T-helper 2 cell treated with Interferon-gamma antibody and Interleukin-4, amounts not matched to agents 5 μg/mL and 100 μg/mL, for 36 hours (primary cell): ENCODE results near the gene SMYD1.

ENCODE experiments used
- DNase-seq: peaks from one replicate; pipeline ENCODE4 v3.0.0; 2021; ENCODE audit warnings: low spot score
- H3K27ac Mint-ChIP-seq: one replicate; pipeline ENCODE4 v1.8.0; 2021; ENCODE audit warnings: mild to moderate bottlenecking, mixed read lengths
- H3K27me3 Mint-ChIP-seq: one replicate; pipeline ENCODE4 v1.8.0; 2021; ENCODE audit warnings: low read depth, mixed read lengths
- H3K36me3 Mint-ChIP-seq: one replicate; pipeline ENCODE4 v1.8.0; 2021; ENCODE audit warnings: low read depth, mixed read lengths
- H3K4me1 Mint-ChIP-seq: one replicate; pipeline ENCODE4 v1.8.0; 2021; ENCODE audit warnings: low read depth, mixed read lengths
- H3K4me3 Mint-ChIP-seq: one replicate; pipeline ENCODE4 v1.8.0; 2022; ENCODE audit warnings: mild to moderate bottlenecking, moderate library complexity, mixed read lengths
- H3K9me3 Mint-ChIP-seq: one replicate; pipeline ENCODE4 v1.8.0; 2021; ENCODE audit warnings: mixed read lengths

Gene SMYD1

DNA sequence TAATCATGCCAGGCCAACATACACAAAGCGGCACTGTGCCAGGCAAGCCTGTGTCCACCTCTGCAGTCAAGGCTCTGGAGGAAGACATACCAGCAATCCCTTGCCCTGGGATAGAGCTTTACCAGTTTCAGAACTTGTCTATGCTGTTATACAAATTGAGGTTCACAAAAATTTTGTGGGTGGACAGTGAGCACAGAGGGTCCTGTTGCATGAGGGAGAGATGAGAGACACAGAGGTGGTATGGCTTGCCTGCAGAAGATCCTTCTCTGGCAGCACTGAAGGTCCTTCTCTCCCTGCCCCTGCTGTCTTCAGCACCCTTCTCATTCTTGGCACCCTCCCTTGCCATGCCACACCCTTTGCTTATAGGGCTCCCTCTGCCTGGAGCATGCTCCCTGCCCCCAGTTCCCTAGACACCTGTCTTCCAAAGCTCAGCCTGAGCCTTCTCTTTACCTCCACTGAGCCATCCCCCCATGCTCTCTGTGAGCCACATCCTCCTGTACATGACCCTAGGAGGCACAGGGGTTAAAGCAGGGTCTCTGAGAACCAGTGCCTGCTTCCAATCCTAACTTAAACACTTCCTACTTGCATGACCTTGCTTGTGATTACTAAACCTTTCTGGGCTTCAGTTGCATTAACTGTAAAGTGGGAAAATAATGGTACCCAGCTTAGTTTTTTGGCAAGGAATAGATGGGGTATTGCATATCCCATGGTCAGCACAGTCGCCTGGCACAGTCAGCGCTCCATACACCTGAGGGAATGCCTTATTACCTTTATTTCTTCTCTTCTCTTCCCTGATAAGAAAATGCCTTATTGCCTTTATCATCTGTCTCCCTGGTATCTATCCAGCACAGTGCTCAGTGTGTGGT, 59.4 kb downstream of the SMYD1 start:
- no peak overlapping the region for H3K4me3 Mint-ChIP-seq
- no peaks in the 10 kb centered on the region for H3K9me3 Mint-ChIP-seq
- no peaks in the 10 kb centered on the region for H3K4me1 Mint-ChIP-seq
- no peak for DNase-seq
- H3K27ac Mint-ChIP-seq: no peak overlapping the region
- H3K36me3 Mint-ChIP-seq: no peaks in the 10 kb centered on the region
- peaks cover 4% of the 10 kb centered on the region for H3K27me3 Mint-ChIP-seq

DNA sequence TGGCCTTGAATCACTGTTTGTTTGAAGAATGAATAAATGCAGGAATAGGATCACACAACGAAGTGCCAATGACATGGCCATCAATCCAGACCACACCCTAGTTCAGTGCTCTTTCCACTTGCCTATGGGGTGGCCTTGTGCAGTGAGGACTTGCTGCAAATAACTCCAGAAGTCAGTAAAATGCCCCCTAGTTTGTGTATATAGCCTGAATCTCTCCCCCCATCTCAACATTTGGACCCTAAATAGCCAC, 59.9 kb downstream of the SMYD1 start:
- DNase-seq: no peak
- no peak overlapping the region for H3K27ac Mint-ChIP-seq
- no peaks in the 10 kb centered on the region for H3K36me3 Mint-ChIP-seq
- no peaks in the 10 kb centered on the region for H3K4me1 Mint-ChIP-seq
- H3K27me3 Mint-ChIP-seq: peaks cover 3% of the 10 kb centered on the region
- H3K9me3 Mint-ChIP-seq: no peaks in the 10 kb centered on the region
- no peak overlapping the region for H3K4me3 Mint-ChIP-seq

DNA sequence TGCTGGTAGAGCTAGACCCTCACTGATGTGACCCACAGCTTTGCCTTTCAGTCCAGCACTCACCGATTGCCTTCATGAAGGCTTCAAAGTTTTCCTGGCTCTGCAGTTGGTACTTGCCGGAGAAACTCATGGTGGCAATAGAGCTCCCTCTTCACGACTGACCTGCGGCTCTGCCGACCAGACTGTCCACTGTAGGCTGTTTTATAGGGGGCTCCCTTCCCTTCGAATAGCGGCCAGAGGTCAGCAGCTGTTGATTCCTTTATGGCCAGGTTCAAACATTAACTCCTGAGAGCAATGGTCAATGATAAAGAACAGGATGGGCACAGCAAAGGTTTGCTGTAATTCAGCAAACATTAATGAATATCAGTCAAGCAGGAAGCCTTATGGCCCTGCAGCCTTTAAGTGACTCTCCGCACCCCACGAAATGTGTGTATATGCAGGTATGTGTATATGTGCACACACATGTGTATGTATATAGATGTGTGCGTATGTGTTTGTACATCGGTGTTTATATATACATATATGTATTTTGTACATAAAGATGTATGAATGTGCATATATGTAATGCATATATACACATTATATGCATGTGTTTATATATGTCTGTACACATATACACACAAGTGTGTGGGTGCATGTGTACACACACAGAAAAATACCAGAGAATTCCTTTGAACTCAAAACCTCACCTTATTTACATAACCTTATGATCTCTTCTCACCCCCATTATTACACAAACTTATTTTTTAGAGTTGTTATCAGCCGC, 60.4 kb downstream of the SMYD1 start, which contains the start of gene FABP1:
Gene FABP1 (minus strand): TSS at position 175 of the 766 bp plus-strand sequence. CDS start 45 bp downstream, at position 130.
- no peak within 1 kb of the TSS for H3K27ac Mint-ChIP-seq
- DNase-seq: no peak
- H3K4me1 Mint-ChIP-seq: no peaks in the 10 kb centered on the region
- no peak within 1 kb of the TSS for H3K4me3 Mint-ChIP-seq
- no peaks in the 10 kb centered on the region for H3K27me3 Mint-ChIP-seq
- H3K36me3 Mint-ChIP-seq: no peaks in the 10 kb centered on the region
- no peaks in the 10 kb centered on the region for H3K9me3 Mint-ChIP-seq

DNA sequence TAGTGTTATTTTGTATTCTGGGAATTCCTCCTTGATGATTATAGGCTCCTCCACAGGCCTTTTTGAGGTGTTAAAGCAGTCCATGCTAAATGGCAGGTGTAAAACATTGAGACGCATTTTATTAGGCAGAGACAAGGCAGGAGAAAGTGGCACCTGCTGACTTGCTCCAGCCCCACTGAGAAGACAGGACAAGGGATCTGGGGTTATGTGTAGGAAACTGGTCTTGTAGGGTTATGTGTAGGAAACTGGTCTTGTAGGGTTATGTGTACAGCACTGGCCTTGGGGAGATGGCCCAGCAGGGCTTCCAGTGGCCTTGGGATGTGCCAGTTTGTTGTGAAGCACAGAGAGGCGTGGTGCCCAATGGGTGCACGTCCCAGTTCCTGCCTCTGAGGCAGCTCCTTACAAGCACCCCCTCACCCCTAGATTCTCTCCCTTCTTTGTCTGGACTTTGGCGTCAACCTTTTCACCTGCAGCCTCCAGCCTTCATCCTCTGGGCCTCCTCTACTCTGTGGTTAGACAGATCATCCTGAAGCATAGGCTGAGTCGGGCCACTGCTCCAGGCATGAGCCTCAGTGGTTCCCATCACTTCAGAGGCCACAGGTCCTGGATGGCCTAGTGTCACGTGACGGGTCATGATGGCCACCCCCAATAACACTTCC, 61.2 kb downstream of the SMYD1 start:
- H3K4me1 Mint-ChIP-seq: no peaks in the 10 kb centered on the region
- no peak for DNase-seq
- H3K27me3 Mint-ChIP-seq: no peaks in the 10 kb centered on the region
- H3K9me3 Mint-ChIP-seq: no peaks in the 10 kb centered on the region
- H3K36me3 Mint-ChIP-seq: no peaks in the 10 kb centered on the region
- no peak overlapping the region for H3K4me3 Mint-ChIP-seq
- no peak overlapping the region for H3K27ac Mint-ChIP-seq

DNA sequence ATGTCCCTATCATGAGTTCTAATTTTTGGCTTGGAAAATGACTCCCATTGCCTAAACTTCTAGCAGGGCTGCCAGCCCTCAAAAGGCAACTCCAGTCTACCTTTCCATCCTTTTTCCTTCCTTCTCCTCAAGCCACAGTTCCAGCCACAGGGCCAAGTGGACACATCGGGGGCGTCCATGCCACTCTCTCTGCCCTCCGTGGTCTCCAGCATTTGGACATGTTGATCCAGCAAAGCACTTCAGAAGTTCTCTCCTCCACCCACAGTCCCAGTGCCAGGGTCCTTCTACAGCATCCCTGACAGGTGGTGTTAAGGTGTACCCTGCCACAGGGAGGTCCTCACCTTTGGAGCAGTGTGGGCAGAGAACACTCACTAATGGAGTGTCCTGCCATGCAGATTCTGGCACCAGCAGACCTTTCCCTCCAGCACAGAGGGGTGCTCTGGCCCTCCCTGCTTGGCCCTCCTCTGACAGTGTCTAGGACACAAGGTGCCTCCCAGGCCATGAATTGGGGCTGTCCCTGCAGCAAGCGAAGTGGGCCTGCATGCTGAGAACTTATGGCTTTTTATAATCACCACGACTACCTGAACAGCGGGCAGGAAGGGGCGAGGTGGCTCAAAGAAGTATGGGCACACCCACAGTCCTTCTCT, 61.8 kb downstream of the SMYD1 start:
- no peak overlapping the region for H3K4me3 Mint-ChIP-seq
- H3K36me3 Mint-ChIP-seq: no peaks in the 10 kb centered on the region
- H3K27ac Mint-ChIP-seq: no peak overlapping the region
- H3K27me3 Mint-ChIP-seq: no peaks in the 10 kb centered on the region
- no peaks in the 10 kb centered on the region for H3K9me3 Mint-ChIP-seq
- DNase-seq: no peak
- H3K4me1 Mint-ChIP-seq: no peaks in the 10 kb centered on the region

DNA sequence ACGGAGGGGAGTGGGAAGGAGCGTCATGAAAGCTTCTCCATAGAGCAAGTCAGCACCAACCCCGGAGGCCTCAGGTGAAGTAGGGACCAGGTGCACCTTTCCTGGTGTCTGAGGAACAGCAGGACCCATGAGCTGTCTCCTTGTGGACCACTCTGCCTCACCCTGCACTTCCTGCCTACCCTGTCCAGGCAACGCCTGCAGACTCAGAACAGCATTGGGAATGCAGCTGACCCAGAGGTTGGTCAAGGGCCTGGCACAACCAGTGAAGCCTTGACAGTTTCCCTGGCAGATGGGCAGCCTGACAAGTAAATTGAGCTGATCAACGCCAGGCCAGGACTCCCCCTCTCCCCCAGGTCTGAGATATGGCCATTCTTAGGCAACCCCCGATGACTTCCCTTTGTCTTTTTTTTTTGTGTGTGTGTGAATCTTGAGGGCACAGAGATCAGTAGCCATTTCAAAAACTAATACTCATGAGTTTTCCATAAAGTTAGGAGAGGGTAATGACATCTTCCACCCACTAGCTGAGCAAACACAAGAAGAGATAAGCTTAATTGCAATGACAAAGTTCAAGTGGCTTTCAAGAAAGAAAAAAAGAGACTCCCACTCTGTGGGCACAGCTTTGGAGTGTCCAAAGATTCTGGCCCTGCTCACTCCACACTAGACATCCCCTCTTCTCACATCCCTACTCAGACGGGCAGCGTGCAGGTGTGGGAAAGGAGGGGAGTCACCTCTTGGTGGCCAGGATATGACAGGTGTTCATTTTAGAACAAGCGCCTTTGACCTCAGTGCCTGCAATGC, 63.8 kb downstream of the SMYD1 start:
- Mint-ChIP-seq H3K36me3 (no peaks in the 10 kb centered on the region), H3K4me3 (no peak overlapping the region), H3K27me3 (peaks cover 7% of the 10 kb centered on the region), H3K9me3 (no peaks in the 10 kb centered on the region), H3K27ac (no peak overlapping the region), H3K4me1 (no peaks in the 10 kb centered on the region)
- no peak for DNase-seq

DNA sequence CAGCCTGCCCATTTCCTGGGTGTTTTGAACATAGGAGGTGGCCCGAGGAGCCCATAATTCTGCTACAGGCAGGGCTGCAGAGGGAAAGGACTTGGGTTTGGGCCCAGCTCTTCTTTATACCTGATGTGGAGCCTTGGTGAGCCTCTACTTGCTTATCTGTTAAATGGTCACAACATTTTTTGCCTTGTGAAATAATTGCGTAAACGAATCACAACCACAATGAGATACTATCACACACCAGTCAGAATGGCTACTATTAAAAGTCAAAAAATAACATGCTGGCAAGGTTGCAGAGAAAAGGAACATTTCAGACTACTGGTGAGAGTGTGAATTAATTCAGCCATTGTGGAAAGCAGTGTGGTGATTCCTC, 64.4 kb downstream of the SMYD1 start:
- no peak for DNase-seq
- Mint-ChIP-seq H3K36me3 (no peaks in the 10 kb centered on the region), H3K27me3 (peaks cover 7% of the 10 kb centered on the region), H3K4me1 (no peaks in the 10 kb centered on the region), H3K27ac (no peak overlapping the region), H3K9me3 (no peaks in the 10 kb centered on the region), H3K4me3 (no peak overlapping the region)

DNA sequence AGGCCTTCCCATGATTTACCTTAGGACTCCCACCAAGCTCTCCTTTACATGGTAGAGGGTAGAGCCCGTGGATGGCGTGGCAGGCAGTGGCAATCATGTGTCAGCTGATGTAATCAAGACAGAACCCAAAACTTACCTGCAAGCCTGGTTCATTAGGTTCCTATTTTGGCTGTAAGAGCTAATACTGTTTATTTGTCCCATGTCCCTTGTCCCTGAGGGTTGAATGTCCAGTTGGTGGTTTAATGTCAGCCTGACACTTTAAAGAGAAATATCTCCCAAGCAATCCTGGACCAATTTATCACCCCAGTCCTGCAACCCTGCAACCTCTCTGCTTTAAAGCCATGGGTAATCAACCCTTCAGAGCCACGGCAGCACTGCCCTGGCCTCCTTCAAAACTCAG, 66.2 kb downstream of the SMYD1 start:
- Mint-ChIP-seq H3K27ac (no peak overlapping the region), H3K36me3 (no peaks in the 10 kb centered on the region), H3K4me1 (no peaks in the 10 kb centered on the region), H3K4me3 (no peak overlapping the region), H3K27me3 (peaks cover 8% of the 10 kb centered on the region), H3K9me3 (no peaks in the 10 kb centered on the region)
- DNase-seq: no peak

DNA sequence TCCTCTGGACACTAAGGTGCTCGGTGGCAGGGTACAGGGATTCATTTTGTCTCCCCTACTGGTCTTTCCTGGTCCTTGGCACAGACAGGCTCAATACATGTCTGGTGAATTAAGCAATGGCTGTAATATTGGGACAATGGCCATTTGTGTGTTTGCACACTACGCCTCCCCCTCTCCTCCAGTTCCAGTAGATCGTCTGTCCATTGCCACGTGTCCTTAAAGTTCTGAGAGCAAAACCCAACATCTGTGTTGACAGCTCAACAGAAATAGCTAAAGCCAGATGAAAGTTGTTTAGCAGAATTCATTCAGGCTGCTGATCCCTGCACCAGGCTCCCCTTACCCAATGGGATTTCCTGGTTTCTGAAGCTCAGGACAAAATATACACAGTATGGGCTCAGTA, 69.2 kb downstream of the SMYD1 start:
- Mint-ChIP-seq H3K4me3 (no peak overlapping the region), H3K4me1 (no peaks in the 10 kb centered on the region), H3K27ac (no peak overlapping the region), H3K27me3 (peaks cover 13% of the 10 kb centered on the region), H3K9me3 (no peaks in the 10 kb centered on the region), H3K36me3 (no peaks in the 10 kb centered on the region)
- DNase-seq: no peak

DNA sequence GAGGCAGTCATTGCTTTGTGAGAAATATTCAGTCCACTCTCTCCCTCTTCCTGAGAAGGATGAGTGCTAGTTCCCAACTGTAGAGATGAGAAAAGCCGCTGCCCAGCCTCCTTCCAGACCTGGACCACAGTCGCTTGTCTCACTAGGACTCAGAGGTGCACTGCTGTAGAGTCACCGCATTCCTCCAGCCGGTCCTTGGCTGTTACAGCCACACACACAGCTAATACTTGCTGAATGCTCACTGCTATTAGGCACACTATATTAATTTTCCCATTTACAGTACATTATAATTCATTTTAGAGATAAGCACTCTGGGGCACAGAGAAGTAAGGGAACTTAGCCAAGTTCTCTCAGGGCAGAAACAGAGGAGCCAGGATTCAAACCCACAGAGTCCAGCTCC, 70.2 kb downstream of the SMYD1 start:
- no peak for DNase-seq
- Mint-ChIP-seq H3K27me3 (peaks cover 16% of the 10 kb centered on the region), H3K9me3 (no peaks in the 10 kb centered on the region), H3K4me3 (no peak overlapping the region), H3K27ac (no peak overlapping the region), H3K4me1 (no peaks in the 10 kb centered on the region), H3K36me3 (no peaks in the 10 kb centered on the region)

DNA sequence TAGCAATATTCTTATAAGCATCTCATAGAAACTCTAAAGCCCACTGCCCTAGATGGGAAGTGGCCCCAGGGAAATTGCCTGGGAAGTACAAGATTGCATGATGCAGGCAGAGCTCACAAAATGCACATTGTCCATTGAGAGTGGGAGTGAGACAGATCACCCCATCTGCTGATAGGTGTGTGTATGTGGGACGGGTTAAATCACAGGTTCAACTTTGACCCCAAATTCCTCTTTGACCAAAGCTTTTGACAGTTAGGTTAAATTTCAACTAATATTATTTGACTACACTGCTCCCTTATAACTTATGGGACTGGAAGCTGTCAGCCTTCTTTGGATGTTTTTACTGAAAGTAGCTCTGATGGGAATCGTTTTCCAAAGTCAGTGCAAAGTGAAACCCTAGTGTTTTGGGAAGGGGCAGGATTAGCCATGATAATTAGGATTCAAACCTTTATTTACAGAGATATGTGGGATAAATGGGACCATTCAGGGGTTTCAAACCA, 71.6 kb downstream of the SMYD1 start:
- Mint-ChIP-seq H3K27ac (no peak overlapping the region), H3K36me3 (no peaks in the 10 kb centered on the region), H3K4me3 (no peak overlapping the region), H3K9me3 (no peaks in the 10 kb centered on the region), H3K27me3 (peaks cover 23% of the 10 kb centered on the region), H3K4me1 (no peaks in the 10 kb centered on the region)
- no peak for DNase-seq

DNA sequence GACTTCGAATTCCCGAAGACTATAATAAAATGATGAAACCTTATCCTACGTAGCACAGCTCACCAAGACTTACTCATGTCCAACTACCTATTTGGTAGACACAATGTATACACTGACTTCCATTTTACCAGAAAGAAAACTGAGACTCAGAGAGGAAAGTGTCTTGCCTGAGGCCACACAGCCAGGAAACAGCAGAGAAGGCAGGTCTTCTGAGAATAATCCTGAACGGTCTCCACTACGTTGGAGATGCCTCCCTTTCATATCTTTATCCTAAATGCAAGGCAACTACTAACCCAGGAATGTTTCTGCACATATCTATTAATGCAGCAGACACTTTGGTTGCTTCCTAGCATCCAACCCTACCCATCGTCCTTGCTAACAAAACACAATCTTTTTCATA, 72.2 kb downstream of the SMYD1 start:
- peaks cover 23% of the 10 kb centered on the region for H3K27me3 Mint-ChIP-seq
- DNase-seq: no peak
- no peaks in the 10 kb centered on the region for H3K4me1 Mint-ChIP-seq
- no peaks in the 10 kb centered on the region for H3K36me3 Mint-ChIP-seq
- no peaks in the 10 kb centered on the region for H3K9me3 Mint-ChIP-seq
- no peak overlapping the region for H3K27ac Mint-ChIP-seq
- no peak overlapping the region for H3K4me3 Mint-ChIP-seq

DNA sequence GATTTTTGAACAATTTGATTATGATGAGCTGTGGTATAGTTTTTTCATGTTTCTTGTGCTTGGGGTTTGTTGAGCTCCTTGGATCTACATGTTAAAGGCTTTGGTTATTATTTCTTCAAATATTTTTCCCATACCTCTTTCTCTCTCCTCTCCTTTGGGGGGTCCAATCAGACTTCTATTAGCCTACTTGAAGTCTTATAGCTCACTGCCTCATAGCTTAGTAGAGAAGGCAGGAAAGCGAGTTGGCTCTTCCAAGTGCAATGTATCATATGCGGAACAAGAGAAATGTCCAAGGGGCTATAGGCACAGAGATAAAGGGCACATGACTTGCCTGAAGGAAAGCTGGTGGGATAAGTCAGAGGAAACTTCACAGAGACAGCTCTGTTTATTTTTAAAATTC, 74.3 kb downstream of the SMYD1 start:
- no peak for DNase-seq
- Mint-ChIP-seq H3K4me3 (no peak overlapping the region), H3K9me3 (no peaks in the 10 kb centered on the region), H3K27me3 (peaks cover 17% of the 10 kb centered on the region), H3K4me1 (no peaks in the 10 kb centered on the region), H3K36me3 (no peaks in the 10 kb centered on the region), H3K27ac (no peak overlapping the region)
